Measurements from ENCODE around the gene TUBB6.

DNA sequence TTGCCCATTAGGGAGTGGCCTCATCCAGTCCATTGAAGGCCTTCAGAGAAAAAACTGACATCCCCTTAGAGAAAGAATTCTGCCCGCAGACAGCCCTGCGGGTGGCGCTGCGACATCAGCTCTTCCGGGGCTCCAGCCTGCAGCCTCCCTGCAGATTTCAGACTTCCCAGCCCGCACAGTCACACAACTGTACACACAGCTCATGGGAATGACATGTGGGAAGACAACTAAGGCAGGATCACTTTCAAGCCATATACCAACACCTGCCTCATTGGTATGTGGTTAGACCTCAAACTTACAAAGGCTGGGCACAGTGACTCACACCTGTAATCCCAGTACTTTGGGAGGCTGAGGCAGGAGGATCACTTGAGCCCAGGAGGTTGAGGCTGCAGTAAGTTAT lies 24.8 kb upstream of the TUBB6 start:
- TF ChIP-seq CTCF (IDR thresholded peaks at IDR 0.05; ENCODE audit: low read length): 0 out of 2 replicates have a peak, but pooled peaks have one; percentile 23
- no peak for TF ChIP-seq EZH2 (IDR thresholded peaks at IDR 0.05; ENCODE audit: borderline replicate concordance, low read length)
